ENCODE data around the gene CCDC18.
A peak's percentile ranks its signal among the peaks of the same experiment; 100 is the strongest.

Gene CCDC18

GRCh38 chr1:93180723-93181613 lies at the start of gene CCDC18:
TSS of gene CCDC18 (plus strand) at chr1:93180724. CDS start at chr1:93183362, 2,638 bp downstream.
- DNase-seq (ENCODE audit: low spot score in 2 of 2): peak in 1 of 2 donors; percentile 63
- peaks cover 55% of the 10 kb centered on the region for H3K4me1 Mint-ChIP-seq
- no peaks in the 10 kb centered on the region for H3K9me3 Mint-ChIP-seq
- ATAC-seq (replicated peaks; ENCODE audit: extremely low read depth, poor library complexity, severe bottlenecking): peak; percentile 50
- no peaks in the 10 kb centered on the region for H3K27me3 Mint-ChIP-seq
- peak within 1 kb of the TSS; percentile 89 for H3K4me3 Mint-ChIP-seq
- peaks cover 14% of the 10 kb centered on the region for H3K36me3 Mint-ChIP-seq (ENCODE audit: insufficient read depth)
- H3K27ac Mint-ChIP-seq (ENCODE audit: low read depth): peak within 1 kb of the TSS; percentile 96

- ATAC-seq (replicated peaks; ENCODE audit: extremely low read depth, poor library complexity, severe bottlenecking) (no peak), DNase-seq (ENCODE audit: low spot score in 2 of 2) (no peak)
- H3K36me3 Mint-ChIP-seq (ENCODE audit: insufficient read depth): peaks cover 23% of the 10 kb centered on the region
- H3K4me3 Mint-ChIP-seq: no peak overlapping the region
- no peaks in the 10 kb centered on the region for H3K27me3 Mint-ChIP-seq
- H3K9me3 Mint-ChIP-seq: no peaks in the 10 kb centered on the region
- no peaks in the 10 kb centered on the region for H3K4me1 Mint-ChIP-seq
- H3K27ac Mint-ChIP-seq (ENCODE audit: low read depth): no peak overlapping the region
These were observed 47.9 kb upstream of the CCDC18 start for GRCh38 chr1:93132638-93133037.

- H3K9me3 Mint-ChIP-seq: no peaks in the 10 kb centered on the region
- no peak overlapping the region for H3K4me3 Mint-ChIP-seq
- peaks cover 5% of the 10 kb centered on the region for H3K4me1 Mint-ChIP-seq
- DNase-seq (ENCODE audit: low spot score in 2 of 2) (no peak), ATAC-seq (replicated peaks; ENCODE audit: extremely low read depth, poor library complexity, severe bottlenecking) (no peak)
- H3K27ac Mint-ChIP-seq (ENCODE audit: low read depth): no peak overlapping the region
- no peaks in the 10 kb centered on the region for H3K27me3 Mint-ChIP-seq
- peaks cover 36% of the 10 kb centered on the region for H3K36me3 Mint-ChIP-seq (ENCODE audit: insufficient read depth)
These were observed 44.1 kb upstream of the CCDC18 start for GRCh38 chr1:93136445-93136844.

GRCh38 chr1:93137604-93138292 lies 42.8 kb upstream of the CCDC18 start:
- Mint-ChIP-seq H3K27me3 (no peaks in the 10 kb centered on the region), H3K27ac (ENCODE audit: low read depth) (no peak overlapping the region), H3K4me1 (peaks cover 5% of the 10 kb centered on the region), H3K36me3 (ENCODE audit: insufficient read depth) (peaks cover 36% of the 10 kb centered on the region), H3K4me3 (no peak overlapping the region), H3K9me3 (no peaks in the 10 kb centered on the region)
- DNase-seq (ENCODE audit: low spot score in 2 of 2) (no peak), ATAC-seq (replicated peaks; ENCODE audit: extremely low read depth, poor library complexity, severe bottlenecking) (no peak)

- no peaks in the 10 kb centered on the region for H3K27me3 Mint-ChIP-seq
- no peak overlapping the region for H3K4me3 Mint-ChIP-seq
- no peak for DNase-seq (ENCODE audit: low spot score in 2 of 2)
- peaks cover 5% of the 10 kb centered on the region for H3K4me1 Mint-ChIP-seq
- ATAC-seq (replicated peaks; ENCODE audit: extremely low read depth, poor library complexity, severe bottlenecking): no peak
- no peaks in the 10 kb centered on the region for H3K9me3 Mint-ChIP-seq
- H3K36me3 Mint-ChIP-seq (ENCODE audit: insufficient read depth): peaks cover 25% of the 10 kb centered on the region
- H3K27ac Mint-ChIP-seq (ENCODE audit: low read depth): no peak overlapping the region
These were observed 40.4 kb upstream of the CCDC18 start for GRCh38 chr1:93140106-93140505.

- H3K27ac Mint-ChIP-seq (ENCODE audit: low read depth): no peak overlapping the region
- DNase-seq (ENCODE audit: low spot score in 2 of 2): no peak
- no peaks in the 10 kb centered on the region for H3K27me3 Mint-ChIP-seq
- ATAC-seq (replicated peaks; ENCODE audit: extremely low read depth, poor library complexity, severe bottlenecking): no peak
- H3K4me3 Mint-ChIP-seq: no peak overlapping the region
- H3K36me3 Mint-ChIP-seq (ENCODE audit: insufficient read depth): peaks cover 19% of the 10 kb centered on the region
- no peaks in the 10 kb centered on the region for H3K9me3 Mint-ChIP-seq
- peaks cover 7% of the 10 kb centered on the region for H3K4me1 Mint-ChIP-seq
These were observed 38.4 kb upstream of the CCDC18 start for GRCh38 chr1:93142161-93142560.

GRCh38 chr1:93143136-93143535 lies 37.4 kb upstream of the CCDC18 start:
- H3K27ac Mint-ChIP-seq (ENCODE audit: low read depth): no peak overlapping the region
- no peaks in the 10 kb centered on the region for H3K9me3 Mint-ChIP-seq
- no peak overlapping the region for H3K4me3 Mint-ChIP-seq
- no peaks in the 10 kb centered on the region for H3K27me3 Mint-ChIP-seq
- peaks cover 11% of the 10 kb centered on the region for H3K4me1 Mint-ChIP-seq
- DNase-seq (ENCODE audit: low spot score in 2 of 2) (no peak), ATAC-seq (replicated peaks; ENCODE audit: extremely low read depth, poor library complexity, severe bottlenecking) (no peak)
- peaks cover 17% of the 10 kb centered on the region for H3K36me3 Mint-ChIP-seq (ENCODE audit: insufficient read depth)

GRCh38 chr1:93143769-93144168 lies 36.8 kb upstream of the CCDC18 start:
- DNase-seq (ENCODE audit: low spot score in 2 of 2) (no peak), ATAC-seq (replicated peaks; ENCODE audit: extremely low read depth, poor library complexity, severe bottlenecking) (no peak)
- peaks cover 11% of the 10 kb centered on the region for H3K4me1 Mint-ChIP-seq
- H3K27ac Mint-ChIP-seq (ENCODE audit: low read depth): no peak overlapping the region
- peaks cover 16% of the 10 kb centered on the region for H3K36me3 Mint-ChIP-seq (ENCODE audit: insufficient read depth)
- no peaks in the 10 kb centered on the region for H3K27me3 Mint-ChIP-seq
- no peak overlapping the region for H3K4me3 Mint-ChIP-seq
- H3K9me3 Mint-ChIP-seq: no peaks in the 10 kb centered on the region

- H3K36me3 Mint-ChIP-seq (ENCODE audit: insufficient read depth): peaks cover 29% of the 10 kb centered on the region
- H3K4me1 Mint-ChIP-seq: peaks cover 12% of the 10 kb centered on the region
- peak overlapping the region; percentile 38 for H3K27ac Mint-ChIP-seq (ENCODE audit: low read depth)
- no peaks in the 10 kb centered on the region for H3K9me3 Mint-ChIP-seq
- H3K27me3 Mint-ChIP-seq: no peaks in the 10 kb centered on the region
- ATAC-seq (replicated peaks; ENCODE audit: extremely low read depth, poor library complexity, severe bottlenecking): no peak
- H3K4me3 Mint-ChIP-seq: no peak overlapping the region
- no peak for DNase-seq (ENCODE audit: low spot score in 2 of 2)
These were observed 32.5 kb upstream of the CCDC18 start for GRCh38 chr1:93148001-93148400.

- Mint-ChIP-seq H3K36me3 (ENCODE audit: insufficient read depth) (peaks cover 40% of the 10 kb centered on the region), H3K27ac (ENCODE audit: low read depth) (no peak overlapping the region), H3K4me1 (peaks cover 12% of the 10 kb centered on the region), H3K4me3 (no peak overlapping the region), H3K9me3 (no peaks in the 10 kb centered on the region), H3K27me3 (no peaks in the 10 kb centered on the region)
- ATAC-seq (replicated peaks; ENCODE audit: extremely low read depth, poor library complexity, severe bottlenecking) (no peak), DNase-seq (ENCODE audit: low spot score in 2 of 2) (no peak)
These were observed 29.8 kb upstream of the CCDC18 start for GRCh38 chr1:93150729-93151128.

- ATAC-seq (replicated peaks; ENCODE audit: extremely low read depth, poor library complexity, severe bottlenecking) (no peak), DNase-seq (ENCODE audit: low spot score in 2 of 2) (no peak)
- H3K4me1 Mint-ChIP-seq: peaks cover 12% of the 10 kb centered on the region
- no peaks in the 10 kb centered on the region for H3K27me3 Mint-ChIP-seq
- no peak overlapping the region for H3K4me3 Mint-ChIP-seq
- H3K27ac Mint-ChIP-seq (ENCODE audit: low read depth): no peak overlapping the region
- no peaks in the 10 kb centered on the region for H3K9me3 Mint-ChIP-seq
- H3K36me3 Mint-ChIP-seq (ENCODE audit: insufficient read depth): peaks cover 44% of the 10 kb centered on the region
These were observed 29.1 kb upstream of the CCDC18 start for GRCh38 chr1:93151474-93151873.

- Mint-ChIP-seq H3K36me3 (ENCODE audit: insufficient read depth) (peaks cover 53% of the 10 kb centered on the region), H3K4me3 (no peak overlapping the region), H3K4me1 (peaks cover 6% of the 10 kb centered on the region), H3K9me3 (no peaks in the 10 kb centered on the region), H3K27ac (ENCODE audit: low read depth) (peak overlapping the region; percentile 2), H3K27me3 (no peaks in the 10 kb centered on the region)
- no peak for ATAC-seq (replicated peaks; ENCODE audit: extremely low read depth, poor library complexity, severe bottlenecking)
- DNase-seq (ENCODE audit: low spot score in 2 of 2): no peak
These were observed 27.7 kb upstream of the CCDC18 start for GRCh38 chr1:93152835-93153234.

GRCh38 chr1:93154898-93155297 lies 25.6 kb upstream of the CCDC18 start:
- Mint-ChIP-seq H3K27ac (ENCODE audit: low read depth) (no peak overlapping the region), H3K4me1 (peaks cover 6% of the 10 kb centered on the region), H3K36me3 (ENCODE audit: insufficient read depth) (peaks cover 59% of the 10 kb centered on the region), H3K4me3 (no peak overlapping the region), H3K9me3 (no peaks in the 10 kb centered on the region), H3K27me3 (no peaks in the 10 kb centered on the region)
- ATAC-seq (replicated peaks; ENCODE audit: extremely low read depth, poor library complexity, severe bottlenecking) (no peak), DNase-seq (ENCODE audit: low spot score in 2 of 2) (no peak)
